ENCODE measurements around the gene BTF3.

Gene BTF3

DNA sequence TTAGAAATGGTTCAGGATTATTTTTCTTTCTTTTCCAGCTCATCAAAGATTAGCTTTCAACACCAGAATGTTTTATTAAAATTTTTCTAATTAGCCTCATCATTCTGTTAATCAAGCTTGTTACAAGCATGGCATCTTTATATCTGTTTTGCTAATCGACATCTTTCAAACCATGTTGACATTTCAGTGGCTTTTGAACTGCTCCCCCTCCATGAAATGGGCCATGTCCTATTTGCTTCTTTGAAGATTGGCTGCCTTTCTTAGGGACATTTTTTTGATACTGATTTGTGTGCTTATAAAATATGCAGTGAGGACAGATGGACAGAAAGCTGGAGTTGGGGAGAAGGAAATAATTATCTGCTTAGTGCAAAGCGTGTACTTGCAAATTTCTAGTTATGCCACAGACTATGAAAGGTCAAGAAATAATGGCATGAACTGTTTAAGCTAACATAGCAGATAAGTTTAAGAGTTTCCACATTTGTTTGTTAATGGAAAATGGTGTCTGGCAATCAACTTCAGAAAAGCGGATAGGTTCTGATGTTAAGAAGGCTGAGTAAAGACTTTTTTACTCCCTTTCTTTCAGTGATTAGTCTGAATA lies 27.5 kb downstream of the BTF3 start:
- DNase-seq (ENCODE audit: low spot score): no peak

DNA sequence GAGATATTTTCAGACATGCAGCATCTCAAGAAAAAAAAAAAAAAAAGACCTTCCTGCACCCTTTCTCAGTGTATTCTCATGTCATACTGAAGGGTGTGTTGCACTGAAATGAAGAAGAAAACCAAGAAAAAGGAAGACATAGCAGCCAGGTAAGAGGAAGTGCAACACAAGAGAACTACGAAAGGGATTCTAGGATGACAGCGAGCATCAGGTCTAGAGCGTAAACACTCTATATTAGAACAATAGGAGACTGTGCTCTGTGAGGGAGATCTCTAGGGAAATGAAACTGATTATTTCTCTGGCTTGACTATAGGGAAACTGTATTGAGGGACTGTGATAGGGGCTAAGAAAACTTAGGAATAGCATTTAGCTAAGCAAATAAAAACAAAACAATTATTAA lies 30.0 kb downstream of the BTF3 start:
- no peak for DNase-seq (ENCODE audit: low spot score)

DNA sequence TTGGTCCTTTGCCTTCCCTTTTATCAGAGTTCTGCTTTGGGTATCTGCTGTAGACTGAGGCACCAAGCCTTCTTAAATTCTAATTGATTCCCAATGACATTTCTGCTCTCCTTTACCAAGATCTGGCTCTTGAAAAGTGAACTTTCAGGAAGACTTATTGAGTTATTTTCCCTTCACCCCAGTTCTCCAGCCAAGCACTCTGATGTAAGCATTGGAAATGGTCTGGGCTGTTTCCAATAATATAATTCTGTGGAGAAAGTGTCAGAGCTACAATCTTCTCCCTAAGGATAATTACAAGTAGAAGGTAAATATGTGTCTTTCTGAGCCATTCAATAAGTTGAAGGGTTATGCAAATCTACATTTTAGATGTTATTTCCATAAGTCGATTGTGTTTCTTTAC lies 30.8 kb downstream of the BTF3 start:
- no peak for DNase-seq (ENCODE audit: low spot score)

DNA sequence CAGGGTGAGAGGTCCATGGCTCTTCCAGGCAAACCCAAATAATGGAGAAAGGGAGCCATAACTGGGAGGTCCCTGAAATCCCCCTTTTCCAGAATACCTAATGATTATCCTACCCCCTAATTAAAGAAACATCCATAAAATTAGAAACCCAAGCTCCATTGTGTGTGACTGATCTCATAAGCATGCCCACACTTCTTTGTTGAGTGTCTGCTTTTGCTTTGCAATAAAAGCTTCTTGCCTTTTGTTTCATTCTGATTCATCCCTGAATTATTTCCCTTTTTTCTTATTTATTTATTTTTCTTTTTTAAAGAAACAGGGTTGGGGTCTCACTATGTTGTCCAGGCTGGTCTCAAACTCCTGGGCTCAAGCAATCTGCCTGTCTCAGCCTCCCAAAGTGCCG lies 33.1 kb downstream of the BTF3 start:
- DNase-seq (ENCODE audit: low spot score): no peak

DNA sequence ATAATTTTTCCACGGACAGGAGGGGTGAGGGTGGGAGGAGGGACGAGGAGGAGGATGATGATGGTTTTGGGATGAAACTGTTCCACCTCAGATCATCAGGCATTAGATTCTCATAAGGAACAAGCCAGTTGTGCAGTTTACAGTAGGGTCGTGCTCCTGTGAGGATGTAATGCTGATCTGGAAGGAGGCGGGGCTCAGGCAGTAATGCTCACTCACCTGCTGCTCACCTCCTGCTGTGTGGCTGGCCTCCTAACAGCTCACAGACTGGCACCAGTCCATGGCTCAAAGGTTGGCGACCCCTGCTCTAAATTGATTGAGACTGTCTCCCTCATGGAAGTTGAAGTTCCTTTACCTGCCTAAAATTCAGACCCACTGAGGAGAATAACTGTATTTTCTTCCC lies 34.0 kb downstream of the BTF3 start:
- no peak for DNase-seq (ENCODE audit: low spot score)

DNA sequence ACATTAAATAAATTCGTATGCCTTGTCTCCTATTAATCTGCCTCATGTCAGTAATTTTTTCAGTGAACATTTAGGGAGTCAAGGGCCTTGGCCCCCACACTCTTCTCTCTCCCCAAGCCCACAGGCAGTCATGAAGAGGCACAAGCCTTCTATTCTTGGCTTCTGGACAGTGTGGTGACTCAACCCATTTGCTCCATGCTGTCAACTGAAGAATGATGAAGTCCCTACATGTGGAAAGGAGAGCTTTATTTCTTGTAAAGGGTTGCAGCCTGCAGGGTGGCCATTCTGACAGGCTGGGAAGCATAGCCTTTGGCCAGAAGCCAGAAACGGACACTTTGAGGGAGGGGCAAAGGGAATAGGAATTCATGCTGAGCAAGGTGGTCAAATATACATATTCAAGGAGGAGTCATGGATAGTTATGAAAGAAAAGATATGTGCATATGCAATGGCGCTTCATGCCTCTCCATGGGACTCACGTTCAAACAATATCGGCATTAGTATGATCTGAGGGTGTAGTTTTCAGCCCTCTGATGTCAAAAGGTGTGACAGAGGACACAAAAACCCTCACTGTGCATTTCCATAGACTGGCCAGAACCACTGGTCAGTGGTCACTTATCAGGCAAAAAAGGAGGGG lies 35.9 kb downstream of the BTF3 start:
- no peak for DNase-seq (ENCODE audit: low spot score)

DNA sequence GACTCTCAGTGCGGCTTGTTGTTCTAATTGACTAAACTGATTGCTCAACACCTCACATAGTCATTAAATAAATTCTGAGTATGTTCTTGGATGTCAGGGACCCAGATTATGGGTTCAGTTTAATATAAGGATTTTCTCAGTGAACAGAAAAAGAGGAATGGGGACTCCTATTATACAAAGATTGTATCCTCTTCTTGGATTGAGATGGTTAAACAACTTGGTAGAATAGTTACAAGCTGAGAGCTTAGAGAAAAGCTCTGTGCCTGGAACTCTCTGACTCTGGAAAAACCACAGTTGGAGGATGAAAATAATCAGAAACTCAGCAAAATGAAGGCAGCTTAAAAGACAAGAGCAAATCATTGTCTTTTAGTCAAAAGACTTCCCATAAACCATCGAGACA lies 36.7 kb downstream of the BTF3 start:
- no peak for DNase-seq (ENCODE audit: low spot score)

DNA sequence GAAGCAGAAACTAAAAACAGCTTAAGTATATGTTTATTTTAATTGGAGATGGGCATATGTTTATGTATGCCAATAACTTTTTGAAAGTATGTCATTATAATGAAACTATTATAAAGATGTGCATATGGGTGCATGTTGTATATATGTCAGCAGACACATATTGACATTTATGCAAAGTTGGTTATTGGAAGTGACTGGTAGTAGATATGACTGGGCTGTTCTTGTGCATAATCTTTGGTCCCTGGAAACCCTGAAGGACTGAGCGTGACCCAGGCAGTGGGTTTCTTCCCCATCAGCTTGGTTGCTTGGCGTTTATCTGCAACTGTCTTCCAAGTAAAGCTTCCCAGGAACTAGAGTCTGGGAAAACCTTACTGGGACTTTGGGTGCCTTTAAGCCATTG lies 41.5 kb downstream of the BTF3 start:
- no peak for DNase-seq (ENCODE audit: low spot score)

DNA sequence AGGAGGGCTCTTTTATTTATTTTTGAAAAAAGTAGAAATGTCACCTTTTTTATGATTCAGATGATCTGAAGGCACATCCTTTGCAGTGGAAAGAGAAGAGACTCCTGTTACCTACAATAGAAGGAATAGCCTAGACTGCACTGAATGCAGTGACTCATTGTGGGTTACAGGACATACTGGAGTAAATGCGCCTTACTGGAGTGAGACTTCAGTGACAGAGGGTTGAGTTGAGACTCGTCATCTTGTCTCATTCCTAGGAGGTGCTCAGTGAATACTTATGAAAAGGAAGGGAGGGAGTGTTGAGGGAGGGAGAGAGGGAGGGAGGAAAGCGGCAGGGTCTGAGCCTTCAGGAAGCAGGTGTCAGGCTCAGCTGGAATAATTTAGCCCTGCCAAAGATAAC lies 42.0 kb downstream of the BTF3 start:
- no peak for DNase-seq (ENCODE audit: low spot score)

DNA sequence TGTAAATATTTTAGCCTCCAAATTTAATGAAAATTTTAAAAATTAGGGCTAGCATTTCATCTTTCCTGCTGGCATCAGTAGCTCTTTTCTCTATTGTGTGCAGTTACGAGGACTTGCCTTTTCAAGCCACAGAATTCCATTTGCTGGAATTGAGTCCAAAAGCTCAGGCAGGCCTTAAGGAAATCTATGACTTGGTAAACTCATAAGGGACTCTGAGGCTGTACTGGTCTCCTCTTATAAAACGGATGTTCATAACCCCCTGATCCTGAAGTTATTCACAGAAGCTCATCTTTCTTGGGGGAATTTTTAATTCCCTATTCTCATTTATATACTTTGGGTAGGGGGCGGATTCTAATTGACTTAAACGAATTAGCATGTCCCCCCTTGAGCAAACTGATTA lies 43.8 kb downstream of the BTF3 start:
- no peak for DNase-seq (ENCODE audit: low spot score)

DNA sequence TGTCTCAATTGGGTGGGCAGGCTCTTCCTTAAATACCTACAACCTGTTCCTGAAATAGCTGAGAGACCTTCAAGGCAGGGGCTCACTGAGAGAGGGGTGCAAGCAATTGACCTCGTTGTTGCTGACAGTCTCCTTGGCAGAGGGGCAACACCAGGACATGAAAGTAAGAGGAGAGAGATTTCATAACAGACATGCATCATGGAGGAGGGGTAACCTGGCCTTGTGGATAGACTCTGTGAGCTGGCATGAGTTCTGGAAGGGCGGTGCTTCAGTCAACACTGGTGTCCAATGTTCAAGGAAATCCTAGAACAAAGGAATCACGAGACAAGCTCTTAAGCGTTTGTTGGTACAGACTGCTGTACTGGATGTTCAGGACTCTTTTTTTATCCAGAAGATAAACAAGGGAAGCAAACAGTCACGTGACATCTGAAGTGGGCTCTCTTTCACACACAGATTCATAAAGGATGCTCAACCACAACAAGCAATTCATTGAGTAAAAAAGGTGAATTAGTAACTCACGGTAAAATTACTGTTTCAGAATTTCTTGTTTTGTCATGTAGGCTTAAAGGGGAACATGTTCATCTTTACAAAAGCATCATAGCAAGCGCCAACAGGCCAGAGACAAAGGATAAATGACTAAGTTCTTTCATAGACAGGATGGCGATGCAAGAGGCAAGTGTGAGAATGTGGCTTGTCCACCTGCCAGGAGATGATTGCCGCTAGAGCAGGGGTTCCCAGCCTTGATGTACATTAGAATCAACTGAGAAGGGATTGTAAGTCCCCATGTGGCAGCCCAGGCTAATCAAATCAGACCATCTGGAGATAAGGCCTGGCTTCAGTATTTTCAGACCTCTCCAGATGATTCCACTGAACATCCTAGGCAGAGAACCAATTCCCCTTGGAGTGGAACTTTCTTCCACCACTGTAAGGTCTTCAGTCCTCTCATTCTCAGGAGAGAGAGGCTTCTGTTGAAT lies 46.5 kb downstream of the BTF3 start:
- no peak for DNase-seq (ENCODE audit: low spot score)

DNA sequence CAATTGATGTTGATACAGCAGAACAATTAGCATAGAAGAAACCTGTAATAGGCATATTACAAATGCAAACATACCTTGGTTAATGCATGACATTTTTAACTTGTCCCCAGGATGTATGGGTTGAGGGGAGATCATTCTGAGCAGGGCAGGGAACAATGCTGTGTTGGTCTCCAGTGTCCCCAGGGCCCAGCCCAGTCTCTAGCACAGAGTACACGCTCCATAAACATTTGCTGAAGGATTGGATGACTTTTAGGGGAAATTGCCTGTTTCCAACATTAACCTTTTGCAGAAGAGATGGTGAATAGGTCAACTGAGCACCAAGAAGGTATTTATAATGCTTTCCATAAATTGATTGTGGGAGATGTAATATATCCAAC lies 47.1 kb downstream of the BTF3 start:
- no peak for DNase-seq (ENCODE audit: low spot score)

DNA sequence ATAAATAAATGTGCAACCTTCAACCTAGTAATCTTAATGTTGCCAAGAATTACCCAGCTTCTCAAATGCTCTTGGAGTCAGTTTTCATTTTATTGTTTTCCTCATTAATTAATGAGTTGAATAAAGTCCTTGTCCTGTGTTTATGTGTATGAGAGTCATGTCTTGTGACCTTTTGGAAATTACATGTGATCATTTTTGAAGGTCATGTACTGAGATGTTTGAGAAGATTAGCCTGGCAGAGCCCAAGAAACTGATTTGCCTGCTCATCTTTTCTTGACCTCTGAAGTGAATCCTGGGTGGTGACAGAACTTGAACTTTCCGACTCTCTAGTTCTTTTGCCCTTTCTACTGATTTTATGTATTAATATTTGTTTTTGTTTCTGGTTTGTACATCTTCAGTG lies 51.8 kb downstream of the BTF3 start:
- DNase-seq (ENCODE audit: low spot score): no peak

DNA sequence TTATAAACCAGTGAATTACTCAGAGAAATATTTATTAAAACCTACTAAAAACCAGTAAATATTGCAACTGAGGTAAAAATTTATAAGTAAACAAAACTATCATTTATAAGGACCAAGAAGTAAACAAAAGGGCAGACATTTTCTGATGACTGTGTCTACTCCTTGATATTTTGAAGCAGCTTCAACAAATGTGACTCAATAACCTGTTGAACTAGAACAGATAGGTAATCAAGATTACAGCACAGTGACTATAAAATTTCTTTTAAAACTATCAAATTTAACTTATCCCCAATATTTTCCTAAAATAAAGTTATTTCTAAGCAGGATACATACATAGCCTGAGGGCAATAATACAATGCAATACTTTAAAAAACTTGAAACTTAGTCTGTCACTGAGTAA lies 54.4 kb downstream of the BTF3 start:
- DNase-seq (ENCODE audit: low spot score): no peak

Data from activated CD4-positive, alpha-beta T cell treated with anti-CD3 and anti-CD28 coated beads, Interleukin-2, Interleukin-4, amounts not matched to agents 100 ng/mL and 50 ng/mL, durations not matched to agents 16 hours and 8 hours (primary cell).